ENCODE measurements around the gene PIN1. TPM values are rescaled to one million over a fixed set of nuclear protein-coding genes. Genes with fewer than 3 reads are reported as not detected.

Gene PIN1
- total RNA-seq, 2 donors from 2014 or later, result 22.7 to 27.0 TPM

DNA sequence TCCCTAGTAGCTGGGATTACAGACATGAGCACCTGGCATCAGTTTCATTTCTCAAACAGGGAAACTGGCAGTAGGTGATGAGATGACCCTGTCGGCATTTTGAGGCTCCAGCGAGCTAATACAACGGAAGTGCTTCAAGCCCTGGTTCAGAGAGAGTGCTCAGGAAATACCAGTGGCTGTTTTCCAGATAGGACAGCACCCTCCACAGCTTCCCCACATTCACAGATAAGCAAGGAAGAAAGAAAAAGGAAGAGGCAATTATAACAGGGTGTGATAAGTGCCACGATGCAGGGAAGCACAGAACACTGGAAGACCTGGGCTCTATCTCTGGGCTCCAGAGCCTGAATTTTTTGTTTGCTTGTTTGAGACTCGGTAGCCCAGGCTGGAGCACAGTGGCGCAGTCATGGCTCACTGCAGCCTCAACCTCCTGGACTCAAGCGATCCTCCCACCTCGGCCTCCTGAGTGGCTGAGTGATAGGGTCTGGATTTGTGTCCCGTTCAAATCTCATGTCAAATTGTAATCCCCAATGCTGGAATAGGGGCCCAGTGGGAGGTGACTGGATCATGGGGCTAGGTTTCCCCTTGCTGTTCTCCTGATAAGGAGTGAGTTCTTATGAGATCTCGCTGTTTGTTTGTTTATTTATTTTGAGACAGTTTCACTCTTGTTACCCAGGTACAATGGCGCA is 43.5 kb downstream of the PIN1 start:
- ATAC-seq (no peak), DNase-seq (no peak)
- Histone ChIP-seq H3K36me3 (replicated peaks in 1 of 2; ENCODE audit: insufficient read depth in 1 of 2, low read depth in 2 of 2) (no peaks in the 10 kb centered on the region), H3K27ac (no peak overlapping the region), H3K27me3 (no peaks in the 10 kb centered on the region), H3K4me1 (no peaks in the 10 kb centered on the region), H3K9me3 (no peaks in the 10 kb centered on the region), H3K4me3 (no peak overlapping the region)
- WGBS, 2 donors, result 81 to 82% methylated on average over 11 of the region's 11 CpGs
- intact Hi-C loops (cut with DNase I), result no loop called here
- no peak for TF ChIP-seq POLR2A (IDR thresholded peaks at IDR 0.05)
- TF ChIP-seq, protein P1, sequence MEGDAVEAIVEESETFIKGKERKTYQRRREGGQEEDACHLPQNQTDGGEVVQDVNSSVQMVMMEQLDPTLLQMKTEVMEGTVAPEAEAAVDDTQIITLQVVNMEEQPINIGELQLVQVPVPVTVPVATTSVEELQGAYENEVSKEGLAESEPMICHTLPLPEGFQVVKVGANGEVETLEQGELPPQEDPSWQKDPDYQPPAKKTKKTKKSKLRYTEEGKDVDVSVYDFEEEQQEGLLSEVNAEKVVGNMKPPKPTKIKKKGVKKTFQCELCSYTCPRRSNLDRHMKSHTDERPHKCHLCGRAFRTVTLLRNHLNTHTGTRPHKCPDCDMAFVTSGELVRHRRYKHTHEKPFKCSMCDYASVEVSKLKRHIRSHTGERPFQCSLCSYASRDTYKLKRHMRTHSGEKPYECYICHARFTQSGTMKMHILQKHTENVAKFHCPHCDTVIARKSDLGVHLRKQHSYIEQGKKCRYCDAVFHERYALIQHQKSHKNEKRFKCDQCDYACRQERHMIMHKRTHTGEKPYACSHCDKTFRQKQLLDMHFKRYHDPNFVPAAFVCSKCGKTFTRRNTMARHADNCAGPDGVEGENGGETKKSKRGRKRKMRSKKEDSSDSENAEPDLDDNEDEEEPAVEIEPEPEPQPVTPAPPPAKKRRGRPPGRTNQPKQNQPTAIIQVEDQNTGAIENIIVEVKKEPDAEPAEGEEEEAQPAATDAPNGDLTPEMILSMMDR (IDR thresholded peaks at IDR 0.05), result no peak

DNA sequence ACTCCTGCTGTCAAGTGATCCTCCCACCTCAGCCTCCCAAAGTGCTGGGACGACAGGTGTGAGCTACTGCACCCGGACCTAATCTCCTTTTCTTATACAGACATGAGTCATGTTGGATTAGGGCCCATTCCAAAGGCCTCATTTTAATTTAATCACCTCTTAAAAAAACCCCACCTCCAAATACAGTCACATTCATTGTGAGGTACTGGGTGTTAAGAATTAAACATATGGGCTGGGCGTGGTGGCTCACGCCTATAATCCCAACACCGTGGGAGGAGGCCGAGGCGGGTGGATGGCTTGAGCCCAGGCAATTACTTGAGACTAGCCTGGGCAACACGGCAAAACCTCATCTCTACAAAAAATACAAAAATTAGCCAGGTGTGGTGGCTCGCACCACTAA is 46.6 kb downstream of the PIN1 start:
- Histone ChIP-seq H3K9me3 (no peaks in the 10 kb centered on the region), H3K4me1 (no peaks in the 10 kb centered on the region), H3K4me3 (no peak overlapping the region), H3K27me3 (no peaks in the 10 kb centered on the region), H3K36me3 (replicated peaks in 1 of 2; ENCODE audit: insufficient read depth in 1 of 2, low read depth in 2 of 2) (no peaks in the 10 kb centered on the region), H3K27ac (no peak overlapping the region)
- ATAC-seq, result no peak
- no peak for DNase-seq
- intact Hi-C loops (cut with DNase I), result no loop called here
- TF ChIP-seq, protein P1 (IDR thresholded peaks at IDR 0.05), result no peak
- no peak for TF ChIP-seq POLR2A (IDR thresholded peaks at IDR 0.05)
- WGBS, 2 donors, result 76 to 93% methylated on average over 7 to 9 of the region's 9 CpGs

DNA sequence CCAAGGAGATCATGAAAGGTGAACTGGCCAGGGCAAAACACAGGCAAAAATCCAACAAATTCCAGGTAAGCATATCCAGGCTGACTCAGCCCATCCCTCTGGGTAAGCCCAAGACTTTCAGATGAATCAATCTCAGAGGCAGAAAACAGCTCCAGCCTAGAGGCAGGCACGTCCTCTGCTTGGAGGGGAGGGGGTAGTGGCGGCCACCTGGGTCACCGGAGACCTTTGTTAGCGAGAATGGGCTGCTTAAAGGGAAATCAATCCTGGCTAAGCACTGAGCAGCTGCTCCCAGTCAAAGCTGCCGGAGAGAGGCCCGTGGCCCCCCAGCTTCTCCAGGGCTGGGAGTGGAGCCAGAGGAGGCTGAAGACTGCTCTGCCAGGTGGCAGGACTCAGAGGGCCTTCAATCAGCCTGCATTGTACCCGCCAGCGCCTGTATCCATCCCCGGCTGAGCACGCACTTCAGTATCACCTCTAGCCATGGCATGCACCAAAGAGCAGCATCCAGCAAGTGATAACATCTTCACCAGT is 48.2 kb downstream of the PIN1 start:
- intact Hi-C loops (cut with DNase I), result no loop called here
- TF ChIP-seq, protein P1 (IDR thresholded peaks at IDR 0.05), result no peak
- no peak for TF ChIP-seq POLR2A (IDR thresholded peaks at IDR 0.05)
- Histone ChIP-seq H3K27me3 (no peaks in the 10 kb centered on the region), H3K27ac (no peak overlapping the region), H3K9me3 (no peaks in the 10 kb centered on the region), H3K4me3 (no peak overlapping the region), H3K4me1 (no peaks in the 10 kb centered on the region), H3K36me3 (replicated peaks in 1 of 2; ENCODE audit: insufficient read depth in 1 of 2, low read depth in 2 of 2) (no peaks in the 10 kb centered on the region)
- no peak for ATAC-seq
- DNase-seq, result peak in 1 of 4 donors; percentile 13
- WGBS, 2 donors, result 53% methylated on average over 9 of the region's 10 CpGs; no CpG with 5 or more reads in 1 of the 2 donors

DNA sequence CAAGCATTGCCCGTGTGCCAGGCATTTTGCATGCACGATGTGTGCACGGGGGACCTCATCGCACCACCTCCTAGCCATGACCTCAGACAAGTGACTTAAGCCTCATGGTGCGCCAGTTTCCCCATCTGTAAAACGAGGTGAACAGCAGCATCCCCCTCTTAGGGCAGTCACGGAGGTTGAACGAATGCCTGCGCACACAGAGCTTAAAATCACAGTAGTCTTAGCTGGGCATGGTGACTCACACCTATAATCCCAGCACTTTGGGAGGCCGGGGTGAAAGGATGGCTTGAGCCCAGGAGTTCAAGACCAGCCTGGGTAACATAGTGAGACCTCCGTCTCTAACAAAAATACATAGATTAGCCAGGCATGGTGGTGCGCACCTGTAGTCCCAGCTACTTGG is 48.6 kb downstream of the PIN1 start:
- Histone ChIP-seq H3K4me1 (no peaks in the 10 kb centered on the region), H3K4me3 (no peak overlapping the region), H3K27ac (no peak overlapping the region), H3K9me3 (no peaks in the 10 kb centered on the region), H3K36me3 (replicated peaks in 1 of 2; ENCODE audit: insufficient read depth in 1 of 2, low read depth in 2 of 2) (no peaks in the 10 kb centered on the region), H3K27me3 (no peaks in the 10 kb centered on the region)
- no peak for ATAC-seq
- TF ChIP-seq, protein P1 (IDR thresholded peaks at IDR 0.05), result no peak
- no peak for TF ChIP-seq POLR2A (IDR thresholded peaks at IDR 0.05)
- intact Hi-C loops (cut with DNase I), result no loop called here
- 61 to 63% methylated on average over 6 to 12 of the region's 12 CpGs for WGBS, 2 donors
- DNase-seq, result no peak

DNA sequence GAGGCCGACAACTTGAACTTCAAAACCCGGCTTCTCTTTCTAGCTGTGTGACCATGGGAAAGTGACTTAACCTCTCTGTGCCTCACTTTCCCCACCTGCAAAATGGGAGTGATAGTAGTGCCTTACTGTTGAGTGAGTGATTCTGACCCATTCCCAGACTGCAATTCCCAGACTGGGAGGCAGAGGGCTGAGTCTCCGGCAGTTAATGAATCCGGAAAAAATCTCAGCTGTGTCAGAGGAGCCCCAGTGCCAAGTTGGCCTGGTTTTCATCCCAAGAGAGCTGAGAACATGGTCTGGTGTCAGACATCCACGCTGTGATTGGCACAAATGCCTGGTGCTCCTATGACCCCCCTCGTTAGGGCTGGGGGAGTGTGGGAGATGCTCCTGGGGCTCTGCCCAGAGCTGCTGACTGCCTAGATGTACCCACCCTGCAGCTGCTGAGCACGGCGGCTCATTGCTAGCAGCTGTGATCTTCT is 50.0 kb downstream of the PIN1 start:
- ATAC-seq (no peak), DNase-seq (peak in 3 of 4 donors; percentile 12 to 30 (median 26))
- intact Hi-C loops (cut with DNase I), result no loop called here
- Histone ChIP-seq H3K9me3 (no peaks in the 10 kb centered on the region), H3K36me3 (replicated peaks in 1 of 2; ENCODE audit: insufficient read depth in 1 of 2, low read depth in 2 of 2) (no peaks in the 10 kb centered on the region), H3K4me1 (no peaks in the 10 kb centered on the region), H3K27me3 (no peaks in the 10 kb centered on the region), H3K27ac (no peak overlapping the region), H3K4me3 (no peak overlapping the region)
- 29 to 37% methylated on average over 3 to 8 of the region's 8 CpGs for WGBS, 2 donors
- TF ChIP-seq, protein P1 (IDR thresholded peaks at IDR 0.05), result peak in 1 of 7 experiments; percentile 17
- no peak for TF ChIP-seq POLR2A (IDR thresholded peaks at IDR 0.05)
